HCT116 (cell line): Measurements from ENCODE around the gene STAP2. TPM values are rescaled to one million over a fixed set of nuclear protein-coding genes. Genes with fewer than 3 reads are reported as not detected.

Source experiments
- ATAC-seq: fragments of 200-7000 bp; cut with Tn5 transposase; 2 replicates; pipeline ENCODE4 v1.9.1; 2020; ENCODE audit warnings: mild to moderate bottlenecking, moderate library complexity
- BruUV-seq: library from RNA; stranded (reverse); fragments of 400-500 nt; replicated peaks from 2 replicates; lab custom pipeline; 2021; lab: Mats Ljungman, UMichigan
- CTCF ChIA-PET: fragments of 300-600 bp; sonication (Branson Sonifier 250); formaldehyde crosslinking; loops from one replicate; lab custom pipeline; 2021; ENCODE audit warnings: antibody characterized with exemption; lab: Charles Lee
- POLR2A ChIA-PET: fragments of 300-600, 350-600 bp; sonication (Branson Sonifier 250); formaldehyde crosslinking; loops from one replicate; lab custom pipeline; 2021; ENCODE audit warnings: antibody characterized with exemption; lab: Charles Lee
- RAD21 ChIA-PET, 2 experiments: fragments of 300-600 bp; sonication (Branson Sonifier 250); formaldehyde crosslinking; loops; one replicate each; lab custom pipeline; 2023; ENCODE audit warnings: low total read pairs in 2 of 2; ENCODE audit not compliant: uncharacterized antibody in 2 of 2, unreplicated experiment in 2 of 2, low non-redundant PET in 1 of 2; lab: Charles Lee
- DNase-seq: peaks from one replicate; pipeline ENCODE4 v3.0.0-alpha.2; 2010; ENCODE audit warnings: low read depth, low spot score
- H2AFZ ChIP-seq: fragments of 200-600 bp; shearing (Covaris generic), sonication (generic); 2 replicates; pipeline ENCODE4 v1.6.1; 2017; ENCODE audit warnings: low read depth, mixed run types, mixed read lengths, antibody characterized with exemption, low read length; ENCODE audit not compliant: poor library complexity, severe bottlenecking
- H3K27ac ChIP-seq: 2 replicates; pipeline ENCODE4 v1.5.1; 2012; ENCODE audit warnings: low read depth, low read length
- H3K27me3 ChIP-seq: fragments of 200-600 bp; sonication (generic); 2 replicates; pipeline ENCODE4 v1.6.1; 2016; ENCODE audit warnings: mixed run types, low read length, mixed read lengths; ENCODE audit not compliant: insufficient read depth
- H3K36me3 ChIP-seq, 2 experiments: fragments of 200-500 bp in 1 of 2; fragments of 200-600 bp in 1 of 2; sonication (Bioruptor generic) in 1 of 2; sonication (generic) in 1 of 2; 2 replicates each; pipeline versions ENCODE4 v1.5.1 to v1.6.1; 2014 to 2016; ENCODE audit warnings: low read length in 2 of 2, inconsistent platforms in 1 of 2, mixed read lengths in 1 of 2, mixed run types in 1 of 2; ENCODE audit not compliant: insufficient read depth in 2 of 2, control insufficient read depth in 1 of 2
- H3K4me1 ChIP-seq, 2 experiments: fragments of 200-600 bp in 1 of 2; sonication (generic) in 1 of 2; 2 replicates each; pipeline versions ENCODE4 v1.5.1 to v1.6.1; 2012 to 2017; ENCODE audit warnings: low read length in 2 of 2, inconsistent platforms in 1 of 2, mild to moderate bottlenecking in 1 of 2, mixed read lengths in 1 of 2, mixed run types in 1 of 2, moderate library complexity in 1 of 2; ENCODE audit not compliant: insufficient read depth in 2 of 2, control insufficient read depth in 1 of 2
- H3K4me2 ChIP-seq: fragments of 200-600 bp; sonication (generic); 2 replicates; pipeline ENCODE4 v1.6.1; 2017; ENCODE audit warnings: mixed run types, low read length, mixed read lengths
- H3K4me3 ChIP-seq, 2 experiments: fragments of 200-600 bp in 1 of 2; sonication (generic) in 1 of 2; replicated peaks in 1 of 2; 2 replicates each; pipeline ENCODE4 v1.5.1; 2011 to 2016; ENCODE audit warnings: low read length in 2 of 2, control low read depth in 1 of 2, low read depth in 1 of 2, mild to moderate bottlenecking in 1 of 2, mixed read lengths in 1 of 2, mixed run types in 1 of 2
- H3K79me2 ChIP-seq: fragments of 200-600 bp; sonication (generic); 2 replicates; pipeline ENCODE4 v1.6.1; 2017; ENCODE audit warnings: mild to moderate bottlenecking, mixed run types, low read length, moderate library complexity, mixed read lengths; ENCODE audit not compliant: insufficient read depth
- H3K9ac ChIP-seq: fragments of 200-600 bp; sonication (generic); 2 replicates; pipeline ENCODE4 v1.6.1; 2016; ENCODE audit warnings: low read length, mixed read lengths
- H3K9me2 ChIP-seq: fragments of 200-600 bp; sonication (generic), shearing (Covaris generic); 2 replicates; pipeline ENCODE4 v1.6.1; 2017; ENCODE audit warnings: mixed run types, mild to moderate bottlenecking, moderate library complexity; ENCODE audit not compliant: insufficient read depth
- H3K9me3 ChIP-seq, 2 experiments: fragments of 200-500 bp in 1 of 2; fragments of 200-600 bp in 1 of 2; sonication (Bioruptor generic) in 1 of 2; sonication (generic) in 1 of 2; 2 replicates each; pipeline ENCODE4 v1.6.1; 2014 to 2017; ENCODE audit warnings: low read length in 2 of 2, mixed read lengths in 2 of 2, inconsistent platforms in 1 of 2, low read depth in 1 of 2, mild to moderate bottlenecking in 1 of 2, mixed run types in 1 of 2, moderate library complexity in 1 of 2; ENCODE audit not compliant: control insufficient read depth in 1 of 2, insufficient read depth in 1 of 2
- H4K20me1 ChIP-seq: fragments of 200-600 bp; sonication (generic), shearing (Covaris generic); 2 replicates; pipeline ENCODE4 v1.6.1; 2017; ENCODE audit warnings: mixed run types, mild to moderate bottlenecking, moderate library complexity; ENCODE audit not compliant: insufficient read depth
- CEBPB ChIP-seq: IDR thresholded peaks from 2 replicates; pipeline ENCODE4 v1.6.1; 2012; ENCODE audit warnings: low read depth
- ELF1 ChIP-seq: IDR thresholded peaks from 2 replicates; pipeline ENCODE4 v1.6.1; 2012; ENCODE audit warnings: low read depth, borderline replicate concordance
- EZH2 ChIP-seq: fragments of 200-600 bp; sonication (generic); IDR thresholded peaks from 2 replicates; pipeline ENCODE4 v1.6.1; 2017; ENCODE audit warnings: antibody characterized with exemption, mixed run types
- EZH2phosphoT487 ChIP-seq: fragments of 200-600 bp; IDR thresholded peaks from 2 replicates; pipeline ENCODE4 v1.6.1; 2018; ENCODE audit warnings: antibody characterized with exemption, borderline replicate concordance
- FOSL1 ChIP-seq: IDR thresholded peaks from 2 replicates; pipeline ENCODE4 v1.6.1; 2012; ENCODE audit warnings: low read depth
- POLR2A ChIP-seq: IDR thresholded peaks from 2 replicates; pipeline ENCODE4 v1.7.0; 2011; ENCODE audit warnings: borderline replicate concordance; ENCODE audit not compliant: insufficient read depth, insufficient read length; ENCODE audit errors: extremely low read depth
- RAD21 ChIP-seq: IDR thresholded peaks from 2 replicates; pipeline ENCODE4 v1.6.1; 2012; ENCODE audit warnings: low read depth, mild to moderate bottlenecking
- SIN3A ChIP-seq: IDR thresholded peaks from 2 replicates; pipeline ENCODE4 v1.6.1; 2012; ENCODE audit warnings: low read depth
- SRF ChIP-seq: IDR thresholded peaks from 2 replicates; pipeline ENCODE4 v1.6.1; 2012; ENCODE audit warnings: low read depth
- TCF7L2 ChIP-seq: IDR thresholded peaks from 2 replicates; pipeline ENCODE4 v1.7.0; 2011; ENCODE audit warnings: borderline replicate concordance, inconsistent platforms; ENCODE audit not compliant: insufficient read depth, insufficient read length; ENCODE audit errors: extremely low read depth
- intact Hi-C: fragments of 100-400 bp; cut with micrococcal nuclease; formaldehyde crosslinking; loops from 2 replicates; pipeline ENCODE4 v1.10.0; 2022
- total RNA-seq: library from RNA; stranded (reverse); gene quantifications from one replicate; pipeline ENCODE4 v1.2.1, GENCODE V29; 2021; ENCODE audit not compliant: unreplicated experiment
- TF ChIP-seq, protein P1 (sequence below): IDR thresholded peaks from 2 replicates; pipeline ENCODE4 v1.6.1; 2012
- TF ChIP-seq, protein P2 (sequence below): IDR thresholded peaks from 2 replicates; pipeline ENCODE4 v1.6.1; 2012; ENCODE audit warnings: low read depth
- TF ChIP-seq, protein P3 (sequence below), 3 experiments: fragments of 200-600 bp in 1 of 3; sonication (generic) in 1 of 3; IDR thresholded peaks in 2 of 3; conservative IDR thresholded peaks in 1 of 3; 2 replicates each; pipeline ENCODE4 v1.5.1; 2012 to 2017; ENCODE audit warnings: low read depth in 2 of 3, low read length in 2 of 3, antibody characterized with exemption in 1 of 3, borderline replicate concordance in 1 of 3, control low read depth in 1 of 3, mild to moderate bottlenecking in 1 of 3, mixed read lengths in 1 of 3, mixed run types in 1 of 3, moderate library complexity in 1 of 3; ENCODE audit not compliant: insufficient read depth in 1 of 3
- TF ChIP-seq, protein P4 (sequence below): IDR thresholded peaks from 2 replicates; pipeline ENCODE4 v1.6.1; 2011; ENCODE audit warnings: mild to moderate bottlenecking, low read length, moderate library complexity; ENCODE audit not compliant: insufficient replicate concordance; ENCODE audit errors: extremely low read depth

Gene STAP2
- total RNA-seq, 1 experiment from 2014 or later, result 2.1 TPM

DNA sequence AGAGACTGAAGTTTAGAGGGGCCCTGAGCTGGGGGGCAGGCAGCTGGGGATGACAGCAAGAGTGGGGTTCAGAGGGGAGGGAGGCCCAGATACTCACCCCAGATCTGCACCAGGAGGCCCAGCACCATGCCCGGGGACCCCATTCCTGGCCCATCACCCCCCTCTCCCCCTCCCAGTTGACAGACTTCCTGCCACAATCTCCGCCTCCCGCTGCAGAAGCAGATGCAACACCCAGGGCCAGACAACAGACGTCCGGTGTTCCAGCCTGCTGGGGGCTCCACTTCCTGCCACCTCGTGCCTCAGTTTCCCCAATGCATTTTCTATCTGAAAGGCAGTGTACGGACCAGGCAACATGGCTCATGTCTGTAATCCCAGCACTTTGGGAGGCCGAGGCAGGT is 36.4 kb downstream of the STAP2 start, which contains the start of gene TMIGD2 (continued):
- TF ChIP-seq, protein P1, sequence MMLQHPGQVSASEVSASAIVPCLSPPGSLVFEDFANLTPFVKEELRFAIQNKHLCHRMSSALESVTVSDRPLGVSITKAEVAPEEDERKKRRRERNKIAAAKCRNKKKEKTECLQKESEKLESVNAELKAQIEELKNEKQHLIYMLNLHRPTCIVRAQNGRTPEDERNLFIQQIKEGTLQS, result no peak
- no peak for TF ChIP-seq TCF7L2
- TF ChIP-seq, protein P2, sequence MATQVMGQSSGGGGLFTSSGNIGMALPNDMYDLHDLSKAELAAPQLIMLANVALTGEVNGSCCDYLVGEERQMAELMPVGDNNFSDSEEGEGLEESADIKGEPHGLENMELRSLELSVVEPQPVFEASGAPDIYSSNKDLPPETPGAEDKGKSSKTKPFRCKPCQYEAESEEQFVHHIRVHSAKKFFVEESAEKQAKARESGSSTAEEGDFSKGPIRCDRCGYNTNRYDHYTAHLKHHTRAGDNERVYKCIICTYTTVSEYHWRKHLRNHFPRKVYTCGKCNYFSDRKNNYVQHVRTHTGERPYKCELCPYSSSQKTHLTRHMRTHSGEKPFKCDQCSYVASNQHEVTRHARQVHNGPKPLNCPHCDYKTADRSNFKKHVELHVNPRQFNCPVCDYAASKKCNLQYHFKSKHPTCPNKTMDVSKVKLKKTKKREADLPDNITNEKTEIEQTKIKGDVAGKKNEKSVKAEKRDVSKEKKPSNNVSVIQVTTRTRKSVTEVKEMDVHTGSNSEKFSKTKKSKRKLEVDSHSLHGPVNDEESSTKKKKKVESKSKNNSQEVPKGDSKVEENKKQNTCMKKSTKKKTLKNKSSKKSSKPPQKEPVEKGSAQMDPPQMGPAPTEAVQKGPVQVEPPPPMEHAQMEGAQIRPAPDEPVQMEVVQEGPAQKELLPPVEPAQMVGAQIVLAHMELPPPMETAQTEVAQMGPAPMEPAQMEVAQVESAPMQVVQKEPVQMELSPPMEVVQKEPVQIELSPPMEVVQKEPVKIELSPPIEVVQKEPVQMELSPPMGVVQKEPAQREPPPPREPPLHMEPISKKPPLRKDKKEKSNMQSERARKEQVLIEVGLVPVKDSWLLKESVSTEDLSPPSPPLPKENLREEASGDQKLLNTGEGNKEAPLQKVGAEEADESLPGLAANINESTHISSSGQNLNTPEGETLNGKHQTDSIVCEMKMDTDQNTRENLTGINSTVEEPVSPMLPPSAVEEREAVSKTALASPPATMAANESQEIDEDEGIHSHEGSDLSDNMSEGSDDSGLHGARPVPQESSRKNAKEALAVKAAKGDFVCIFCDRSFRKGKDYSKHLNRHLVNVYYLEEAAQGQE, result no peak
- TF ChIP-seq, all 23 proteins: peak for 0

DNA sequence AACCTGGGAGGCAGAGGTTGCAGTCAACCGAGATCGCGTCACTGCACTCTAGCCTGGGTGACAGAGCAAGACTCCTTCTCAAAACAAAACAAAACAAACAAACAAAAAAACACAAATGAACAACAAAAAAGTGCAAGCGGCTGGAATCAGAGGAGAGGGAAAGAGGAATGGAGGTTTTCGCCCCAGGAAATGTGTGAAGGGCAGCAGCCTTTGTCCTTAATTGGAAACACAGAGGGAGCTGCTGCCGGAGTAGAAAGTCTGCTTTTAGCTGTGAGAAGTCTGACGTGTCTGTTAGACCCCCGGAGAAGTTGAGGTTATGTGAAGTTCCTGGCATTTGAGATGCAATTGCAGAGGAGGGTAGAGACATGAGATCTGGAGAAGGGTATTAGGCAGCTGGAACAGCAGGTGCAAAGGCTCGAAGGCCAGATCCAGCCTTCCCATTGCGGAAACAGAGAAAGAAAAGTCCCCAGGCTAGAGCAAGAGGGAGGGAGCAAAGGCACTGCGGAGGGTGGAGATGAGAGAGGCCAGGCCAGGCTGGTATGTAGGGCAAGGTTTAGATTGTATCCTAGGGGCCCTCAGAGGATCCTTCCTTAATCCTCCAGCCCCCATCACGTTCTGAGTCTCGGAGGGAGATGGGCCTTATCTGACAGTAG is 36.9 kb downstream of the STAP2 start:
- intact Hi-C loops, result no loop called here
- no peaks in the 10 kb centered on the region for H3K36me3 ChIP-seq
- ChIA-PET POLR2A (no interaction called here), CTCF (no interaction called here), RAD21 (no interaction called here)
- H3K4me1 ChIP-seq, result peaks cover 4 to 9% of the 10 kb centered on the region in 2 experiments; a peak in 2 of 4 replicates
- no peak overlapping the region for H3K27ac ChIP-seq
- ATAC-seq (no peak), DNase-seq (no peak)
- no peaks in the 10 kb centered on the region for H3K9me2 ChIP-seq
- H3K9ac ChIP-seq, result no peak overlapping the region
- no peak overlapping the region for H2AFZ ChIP-seq
- H3K4me2 ChIP-seq, result no peak overlapping the region
- no TSS peak for BruUV-seq
- H3K79me2 ChIP-seq, result no peaks in the 10 kb centered on the region
- no peaks in the 10 kb centered on the region for H4K20me1 ChIP-seq
- H3K9me3 ChIP-seq, result no peaks in the 10 kb centered on the region
- no peaks in the 10 kb centered on the region for H3K27me3 ChIP-seq
- H3K4me3 ChIP-seq, result no peak overlapping the region
- TF ChIP-seq POLR2A, result no peak
- no peak for TF ChIP-seq ELF1
- no peak for TF ChIP-seq EZH2phosphoT487
- TF ChIP-seq, protein P3, sequence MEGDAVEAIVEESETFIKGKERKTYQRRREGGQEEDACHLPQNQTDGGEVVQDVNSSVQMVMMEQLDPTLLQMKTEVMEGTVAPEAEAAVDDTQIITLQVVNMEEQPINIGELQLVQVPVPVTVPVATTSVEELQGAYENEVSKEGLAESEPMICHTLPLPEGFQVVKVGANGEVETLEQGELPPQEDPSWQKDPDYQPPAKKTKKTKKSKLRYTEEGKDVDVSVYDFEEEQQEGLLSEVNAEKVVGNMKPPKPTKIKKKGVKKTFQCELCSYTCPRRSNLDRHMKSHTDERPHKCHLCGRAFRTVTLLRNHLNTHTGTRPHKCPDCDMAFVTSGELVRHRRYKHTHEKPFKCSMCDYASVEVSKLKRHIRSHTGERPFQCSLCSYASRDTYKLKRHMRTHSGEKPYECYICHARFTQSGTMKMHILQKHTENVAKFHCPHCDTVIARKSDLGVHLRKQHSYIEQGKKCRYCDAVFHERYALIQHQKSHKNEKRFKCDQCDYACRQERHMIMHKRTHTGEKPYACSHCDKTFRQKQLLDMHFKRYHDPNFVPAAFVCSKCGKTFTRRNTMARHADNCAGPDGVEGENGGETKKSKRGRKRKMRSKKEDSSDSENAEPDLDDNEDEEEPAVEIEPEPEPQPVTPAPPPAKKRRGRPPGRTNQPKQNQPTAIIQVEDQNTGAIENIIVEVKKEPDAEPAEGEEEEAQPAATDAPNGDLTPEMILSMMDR (IDR thresholded peaks at IDR 0.05 in 2 of 3, conservative IDR thresholded peaks at IDR 0.05 in 1 of 3; ENCODE audit: borderline replicate concordance in 1 of 3, insufficient read depth in 1 of 3, low read depth in 2 of 3, low read length in 2 of 3), result no peak
- no peak for TF ChIP-seq RAD21
- no peak for TF ChIP-seq FOSL1
- TF ChIP-seq SRF, result no peak
- TF ChIP-seq CEBPB, result no peak
- no peak for TF ChIP-seq EZH2
- TF ChIP-seq SIN3A, result no peak
- TF ChIP-seq, protein P4, sequence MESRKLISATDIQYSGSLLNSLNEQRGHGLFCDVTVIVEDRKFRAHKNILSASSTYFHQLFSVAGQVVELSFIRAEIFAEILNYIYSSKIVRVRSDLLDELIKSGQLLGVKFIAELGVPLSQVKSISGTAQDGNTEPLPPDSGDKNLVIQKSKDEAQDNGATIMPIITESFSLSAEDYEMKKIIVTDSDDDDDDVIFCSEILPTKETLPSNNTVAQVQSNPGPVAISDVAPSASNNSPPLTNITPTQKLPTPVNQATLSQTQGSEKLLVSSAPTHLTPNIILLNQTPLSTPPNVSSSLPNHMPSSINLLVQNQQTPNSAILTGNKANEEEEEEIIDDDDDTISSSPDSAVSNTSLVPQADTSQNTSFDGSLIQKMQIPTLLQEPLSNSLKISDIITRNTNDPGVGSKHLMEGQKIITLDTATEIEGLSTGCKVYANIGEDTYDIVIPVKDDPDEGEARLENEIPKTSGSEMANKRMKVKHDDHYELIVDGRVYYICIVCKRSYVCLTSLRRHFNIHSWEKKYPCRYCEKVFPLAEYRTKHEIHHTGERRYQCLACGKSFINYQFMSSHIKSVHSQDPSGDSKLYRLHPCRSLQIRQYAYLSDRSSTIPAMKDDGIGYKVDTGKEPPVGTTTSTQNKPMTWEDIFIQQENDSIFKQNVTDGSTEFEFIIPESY, result no peak
